Thyroid gland (tissue), 4 donors: ENCODE results near the gene METTL21A. TPM values are rescaled to one million over a fixed set of nuclear protein-coding genes. Genes with fewer than 3 reads are reported as not detected.

Source experiments
- DNase-seq, 2 donors: peaks; one replicate each; pipeline ENCODE4 v3.0.0-alpha.2; 2019
- H3K27ac ChIP-seq, 3 donors: fragments of 200-600 bp; sonication (generic); 1 replicate in 2 of 3; 2 replicates in 1 of 3; pipeline ENCODE4 v1.5.1; 2016 to 2019; ENCODE audit warnings: mild to moderate bottlenecking in 1 of 3, moderate library complexity in 1 of 3
- H3K27me3 ChIP-seq: fragments of 200-600 bp; sonication (generic); one replicate; pipeline ENCODE4 v1.5.1; 2019
- H3K36me3 ChIP-seq, 2 donors: fragments of 200-600 bp; sonication (generic); one replicate each; pipeline ENCODE4 v1.5.1; 2016 to 2019
- H3K4me1 ChIP-seq, 2 donors: fragments of 200-600 bp; sonication (generic); one replicate each; pipeline ENCODE4 v1.5.1; 2017 to 2019
- H3K4me3 ChIP-seq, 3 donors: fragments of 200-600 bp; sonication (generic); replicated peaks in 1 of 3; 1 replicate in 2 of 3; 2 replicates in 1 of 3; pipeline ENCODE4 v1.5.1; 2016; ENCODE audit warnings: mild to moderate bottlenecking in 1 of 3
- H3K9me3 ChIP-seq: fragments of 200-600 bp; sonication (generic); one replicate; pipeline ENCODE4 v1.5.1; 2017
- POLR2A ChIP-seq, 2 donors: fragments of 450-650 bp; IDR thresholded peaks; one replicate each; pipeline ENCODE4 v1.6.1; 2017; ENCODE audit warnings: antibody characterized with exemption in 2 of 2, mild to moderate bottlenecking in 2 of 2, moderate library complexity in 1 of 2
- WGBS, 2 donors: methylation state at CpG; one replicate each; pipeline ENCODE4 v1.1.5; 2017; 5-methylcytosine and 5-hydroxymethylcytosine counted together
- intact Hi-C: fragments of 100-400 bp; cut with DNase I; formaldehyde crosslinking; loops from one replicate; pipeline ENCODE4 v1.15.1; 2023
- total RNA-seq, 4 donors: library from RNA; depleted of rRNA; stranded (reverse); fragments of >200 nt; gene quantifications; one replicate each; pipeline ENCODE4 v1.2.3, GENCODE V29; 2016
- TF ChIP-seq, protein P1 (sequence below), 6 experiments: fragments of 200-600 bp in 3 of 6; fragments of 450-650 bp in 3 of 6; sonication (generic) in 3 of 6; IDR thresholded peaks; one replicate each; pipeline ENCODE4 v1.5.1; 2016 to 2019; ENCODE audit warnings: antibody characterized with exemption in 6 of 6, mild to moderate bottlenecking in 2 of 6, inconsistent platforms in 1 of 6, moderate library complexity in 1 of 6

The METTL21A gene
- total RNA-seq, 4 donors from 2014 or later: 24.6 to 48.9 (median 36.0) TPM

DNA sequence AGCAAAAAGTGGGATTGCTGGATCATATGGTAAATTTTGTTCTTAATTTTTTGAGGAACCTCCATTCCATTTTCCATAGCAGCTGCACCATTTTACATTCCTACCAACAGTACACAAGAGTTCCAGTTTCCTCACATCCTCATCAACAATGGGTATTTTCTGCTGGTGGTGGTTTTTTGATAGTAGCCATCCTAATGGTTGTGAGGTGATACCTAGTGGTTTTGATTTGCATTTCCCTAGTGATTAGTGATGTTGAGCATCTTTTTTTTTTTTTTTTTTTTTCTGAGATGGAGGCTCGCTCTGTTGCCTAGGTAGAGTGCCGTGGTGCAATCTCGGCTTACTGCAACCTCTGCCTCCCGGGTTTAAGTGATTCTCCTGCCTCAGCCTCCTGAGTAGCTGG lies 30.5 kb downstream of the METTL21A start:
- no peak for DNase-seq
- no peak overlapping the region for H3K27ac ChIP-seq
- H3K27me3 ChIP-seq: no peaks in the 10 kb centered on the region
- intact Hi-C loops: no loop called here
- H3K4me1 ChIP-seq: no peaks in the 10 kb centered on the region
- peaks cover 0 to 3% of the 10 kb centered on the region in 2 donors for H3K36me3 ChIP-seq
- no peak for TF ChIP-seq POLR2A (IDR thresholded peaks at IDR 0.05)
- TF ChIP-seq, protein P1, sequence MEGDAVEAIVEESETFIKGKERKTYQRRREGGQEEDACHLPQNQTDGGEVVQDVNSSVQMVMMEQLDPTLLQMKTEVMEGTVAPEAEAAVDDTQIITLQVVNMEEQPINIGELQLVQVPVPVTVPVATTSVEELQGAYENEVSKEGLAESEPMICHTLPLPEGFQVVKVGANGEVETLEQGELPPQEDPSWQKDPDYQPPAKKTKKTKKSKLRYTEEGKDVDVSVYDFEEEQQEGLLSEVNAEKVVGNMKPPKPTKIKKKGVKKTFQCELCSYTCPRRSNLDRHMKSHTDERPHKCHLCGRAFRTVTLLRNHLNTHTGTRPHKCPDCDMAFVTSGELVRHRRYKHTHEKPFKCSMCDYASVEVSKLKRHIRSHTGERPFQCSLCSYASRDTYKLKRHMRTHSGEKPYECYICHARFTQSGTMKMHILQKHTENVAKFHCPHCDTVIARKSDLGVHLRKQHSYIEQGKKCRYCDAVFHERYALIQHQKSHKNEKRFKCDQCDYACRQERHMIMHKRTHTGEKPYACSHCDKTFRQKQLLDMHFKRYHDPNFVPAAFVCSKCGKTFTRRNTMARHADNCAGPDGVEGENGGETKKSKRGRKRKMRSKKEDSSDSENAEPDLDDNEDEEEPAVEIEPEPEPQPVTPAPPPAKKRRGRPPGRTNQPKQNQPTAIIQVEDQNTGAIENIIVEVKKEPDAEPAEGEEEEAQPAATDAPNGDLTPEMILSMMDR (IDR thresholded peaks at IDR 0.05): no peak
- H3K4me3 ChIP-seq: no peak overlapping the region
- no peaks in the 10 kb centered on the region for H3K9me3 ChIP-seq
- 98 to 100% methylated on average over 4 of the region's 4 CpGs for WGBS, 2 donors

DNA sequence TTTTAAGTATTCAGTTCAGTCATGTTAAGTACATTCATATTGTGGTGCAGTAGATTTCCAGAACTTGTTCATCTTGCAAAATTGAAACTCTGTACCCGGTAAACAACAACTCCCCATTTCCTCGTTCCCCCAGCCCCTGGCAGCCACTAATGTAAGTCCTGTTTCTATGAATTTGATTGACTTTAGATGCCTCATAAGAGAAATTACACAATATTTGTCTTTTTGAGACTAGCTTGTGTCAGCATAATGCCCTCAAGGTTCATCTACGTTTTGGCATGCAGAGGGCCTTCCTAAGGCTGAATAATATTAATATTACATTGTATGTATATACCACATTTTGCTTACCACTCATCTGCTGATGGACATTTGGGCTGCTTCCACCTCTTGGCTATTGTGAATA lies 30.9 kb downstream of the METTL21A start:
- intact Hi-C loops: no loop called here
- no peak for DNase-seq
- 88 to 95% methylated on average over 3 of the region's 3 CpGs for WGBS, 2 donors
- Histone ChIP-seq H3K27ac (no peak overlapping the region), H3K4me1 (no peaks in the 10 kb centered on the region), H3K4me3 (no peak overlapping the region), H3K9me3 (no peaks in the 10 kb centered on the region), H3K36me3 (peaks cover 0 to 3% of the 10 kb centered on the region in 2 donors), H3K27me3 (no peaks in the 10 kb centered on the region)
- no peak for TF ChIP-seq POLR2A (IDR thresholded peaks at IDR 0.05)
- TF ChIP-seq, protein P1 (IDR thresholded peaks at IDR 0.05): no peak

DNA sequence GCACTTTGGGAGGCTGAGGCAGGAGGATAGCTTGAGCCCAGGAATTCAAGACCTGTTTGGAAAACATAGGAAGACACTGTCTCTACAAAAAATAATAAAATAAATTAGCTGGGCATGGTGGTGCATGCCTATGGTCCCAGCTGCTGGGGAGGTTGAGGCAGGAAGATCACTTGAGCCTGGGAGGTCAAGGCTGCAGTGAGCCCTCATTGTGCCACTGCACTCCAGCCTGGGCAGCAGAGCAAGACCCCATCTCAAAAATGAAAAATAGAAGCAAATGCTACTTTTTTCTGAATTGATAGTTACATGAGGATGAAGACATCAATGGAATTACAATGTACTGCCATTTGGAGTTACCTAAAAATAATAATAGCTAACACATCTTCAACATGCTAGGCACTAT lies 31.9 kb downstream of the METTL21A start:
- H3K9me3 ChIP-seq: no peaks in the 10 kb centered on the region
- no peaks in the 10 kb centered on the region for H3K4me1 ChIP-seq
- H3K4me3 ChIP-seq: no peak overlapping the region
- no peak for DNase-seq
- no peaks in the 10 kb centered on the region for H3K27me3 ChIP-seq
- no peak overlapping the region for H3K27ac ChIP-seq
- peaks cover 0 to 3% of the 10 kb centered on the region in 2 donors for H3K36me3 ChIP-seq
- no peak for TF ChIP-seq POLR2A (IDR thresholded peaks at IDR 0.05)
- TF ChIP-seq, protein P1 (IDR thresholded peaks at IDR 0.05): no peak
- intact Hi-C loops: no loop called here

DNA sequence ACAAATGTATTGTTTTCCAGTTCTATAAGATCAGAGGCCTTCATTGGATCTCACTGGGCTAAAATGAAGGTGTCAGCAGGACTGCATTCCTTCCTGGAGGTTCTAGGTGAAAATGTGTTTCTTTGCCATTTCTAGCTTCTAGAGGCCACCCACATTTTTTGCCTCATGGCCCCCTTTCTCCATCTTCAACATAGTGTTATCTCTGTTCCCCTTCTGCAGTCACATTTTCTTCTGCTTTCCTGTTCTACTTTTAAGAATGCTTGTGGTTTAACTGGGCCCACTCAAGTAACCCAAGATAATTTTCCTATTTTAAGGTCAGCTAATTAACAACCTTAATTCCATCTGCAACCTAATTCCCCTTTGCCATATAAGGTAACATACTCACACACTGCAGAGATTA lies 36.1 kb downstream of the METTL21A start:
- Histone ChIP-seq H3K27me3 (no peaks in the 10 kb centered on the region), H3K4me1 (no peaks in the 10 kb centered on the region), H3K36me3 (peaks cover 3 to 10% of the 10 kb centered on the region in 2 donors), H3K9me3 (no peaks in the 10 kb centered on the region), H3K27ac (no peak overlapping the region), H3K4me3 (no peak overlapping the region)
- intact Hi-C loops: no loop called here
- TF ChIP-seq POLR2A (IDR thresholded peaks at IDR 0.05): no peak
- TF ChIP-seq, protein P1 (IDR thresholded peaks at IDR 0.05): no peak
- no peak for DNase-seq

DNA sequence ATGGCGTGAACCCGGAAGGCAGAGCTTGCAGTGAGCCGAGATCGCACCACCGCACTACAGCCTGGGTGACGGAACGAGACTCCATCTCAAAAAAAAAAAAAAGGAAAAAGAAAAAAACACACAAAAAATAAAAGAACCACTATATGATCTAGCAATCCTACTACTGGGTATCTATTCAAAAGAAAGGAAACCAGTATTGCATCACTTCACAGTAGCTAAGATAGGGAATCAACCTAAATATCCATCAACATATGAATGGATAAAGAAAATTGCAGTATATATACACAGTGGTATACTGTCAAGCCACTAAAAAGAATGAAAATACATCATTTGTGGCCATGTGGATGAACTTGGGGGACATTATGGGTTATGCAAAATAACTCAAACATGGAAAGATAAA lies 37.9 kb downstream of the METTL21A start:
- Histone ChIP-seq H3K27ac (no peak overlapping the region), H3K27me3 (no peaks in the 10 kb centered on the region), H3K36me3 (peaks cover 0 to 10% of the 10 kb centered on the region in 2 donors), H3K4me1 (no peaks in the 10 kb centered on the region), H3K9me3 (no peaks in the 10 kb centered on the region), H3K4me3 (no peak overlapping the region)
- intact Hi-C loops: no loop called here
- DNase-seq: no peak
- TF ChIP-seq, protein P1 (IDR thresholded peaks at IDR 0.05): no peak
- TF ChIP-seq POLR2A (IDR thresholded peaks at IDR 0.05): no peak
- 91 to 99% methylated on average over 7 of the region's 7 CpGs for WGBS, 2 donors
